ENCODE results near the gene BAZ2B. TPM values are rescaled to one million over a fixed set of nuclear protein-coding genes. Genes with fewer than 3 reads are reported as not detected.

Gene BAZ2B
- polyA plus RNA-seq, 4 donors: 55.6 to 82.5 (median 67.0) TPM

DNA sequence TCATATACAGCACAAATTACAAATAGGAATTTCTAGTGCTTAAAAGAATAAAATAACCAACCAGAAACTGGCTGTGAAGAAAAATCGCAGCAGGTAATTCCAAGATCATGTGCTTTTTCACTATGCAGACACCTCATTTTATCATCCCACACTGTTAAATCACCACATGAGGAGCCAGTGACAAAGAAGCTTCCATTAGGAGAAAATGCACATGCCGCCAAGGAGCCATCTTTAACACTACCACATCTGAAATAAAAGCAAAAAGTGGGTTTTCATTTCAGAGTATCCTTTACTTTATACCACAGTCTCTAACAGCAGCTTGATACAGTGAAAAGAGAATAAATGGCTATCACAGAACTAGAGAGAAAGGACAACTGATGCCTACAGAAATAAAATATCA, 336.6 kb downstream of the BAZ2B start:
- DNase-seq (ENCODE audit: low read depth in 4 of 4, low spot score in 3 of 4): no peak

DNA sequence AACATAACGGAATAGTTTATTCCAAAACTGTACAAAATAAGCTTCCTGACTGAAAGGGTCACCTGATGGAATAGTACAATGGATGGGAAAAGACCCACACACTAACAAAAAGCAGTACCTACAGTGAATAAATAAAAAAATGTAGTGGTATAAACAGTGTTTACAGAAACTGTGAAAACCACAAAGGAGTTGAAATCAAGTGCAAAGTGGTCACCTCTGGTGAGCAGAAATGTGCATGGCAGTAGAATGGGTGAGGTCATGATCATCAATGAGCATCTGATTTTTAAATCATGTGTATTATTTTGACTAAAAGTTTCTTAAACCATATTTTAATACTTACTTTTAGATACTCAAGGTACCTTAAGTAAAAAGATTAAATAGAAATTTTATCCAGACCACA, 341.2 kb downstream of the BAZ2B start:
- DNase-seq (ENCODE audit: low read depth in 4 of 4, low spot score in 3 of 4): no peak

- DNase-seq (ENCODE audit: low read depth in 4 of 4, low spot score in 3 of 4): no peak
Measured at GRCh38 chr2:159272156-159272555, 344.2 kb downstream of the BAZ2B start.

GRCh38 chr2:159270744-159271379, 345.5 kb downstream of the BAZ2B start:
- no peak for DNase-seq (ENCODE audit: low read depth in 4 of 4, low spot score in 3 of 4)

Other genes with a start within 250 kb of the BAZ2B start
- 100 to 1,000 TPM; 135 to 174 (median 167) TPM for gene MARCHF7, start 96.0 kb upstream of the BAZ2B start, polyA plus RNA-seq (ENCODE audit: insufficient read length in 4 of 4)
- 10 to 100 TPM; 12.0 to 17.9 (median 16.1) TPM for gene CD302, start 181.7 kb upstream of the BAZ2B start, polyA plus RNA-seq (ENCODE audit: insufficient read length in 4 of 4)

Data from right renal pelvis (tissue), 4 donors.